Dendritic cell treated with granulocyte-macrophage colony-stimulating factor and Interleukin-4, amounts not matched to agents 40 ng/mL and 50 ng/mL, for 4 days (primary cell): Measurements from ENCODE around the gene THAP7.

Source experiments
- H3K27ac Mint-ChIP-seq: one replicate; pipeline ENCODE4 v1.8.0; 2022; ENCODE audit warnings: mild to moderate bottlenecking, mixed read lengths
- H3K27me3 Mint-ChIP-seq: one replicate; pipeline ENCODE4 v1.8.0; 2022; ENCODE audit warnings: mild to moderate bottlenecking, mixed read lengths
- H3K36me3 Mint-ChIP-seq: one replicate; pipeline ENCODE4 v1.8.0; 2022; ENCODE audit warnings: low read depth, mixed read lengths
- H3K4me1 Mint-ChIP-seq: one replicate; pipeline ENCODE4 v1.8.0; 2022; ENCODE audit warnings: low read depth, mixed read lengths
- H3K4me3 Mint-ChIP-seq: one replicate; pipeline ENCODE4 v1.8.0; 2022; ENCODE audit warnings: mild to moderate bottlenecking, moderate library complexity, mixed read lengths
- H3K9me3 Mint-ChIP-seq: one replicate; pipeline ENCODE4 v1.8.0; 2022; ENCODE audit warnings: mixed read lengths
- intact Hi-C: fragments of 100-400 bp; cut with micrococcal nuclease; formaldehyde crosslinking; loops from one replicate; pipeline ENCODE4 v1.15.0; 2022

THAP7 gene

DNA sequence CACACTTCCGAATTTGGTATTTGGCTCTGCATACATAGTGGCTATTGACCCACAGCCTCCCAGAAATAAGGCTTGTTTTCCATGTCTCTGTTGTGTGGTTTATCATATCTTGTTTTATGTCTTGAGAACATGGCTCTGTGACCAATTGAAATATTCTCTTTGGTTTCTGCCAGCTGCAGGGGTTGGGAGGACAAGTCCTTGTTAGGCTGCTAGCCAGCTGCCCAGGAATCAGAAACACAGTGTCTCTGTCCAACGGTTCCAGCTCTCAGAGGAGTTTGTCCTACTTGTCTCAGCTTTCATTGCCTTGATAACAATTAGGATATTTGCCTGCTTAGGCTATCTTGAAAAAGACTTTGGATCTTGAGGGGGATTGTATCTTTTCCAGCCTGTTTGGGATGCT lies 36.5 kb upstream of the THAP7 start:
- no peaks in the 10 kb centered on the region for H3K9me3 Mint-ChIP-seq
- intact Hi-C loops = no loop called here
- H3K4me1 Mint-ChIP-seq = peaks cover 24% of the 10 kb centered on the region
- H3K27me3 Mint-ChIP-seq = peaks cover 14% of the 10 kb centered on the region
- peak overlapping the region; percentile 53 for H3K27ac Mint-ChIP-seq
- H3K4me3 Mint-ChIP-seq = no peak overlapping the region
- no peaks in the 10 kb centered on the region for H3K36me3 Mint-ChIP-seq

GRCh38 chr22:21034989-21035388 lies 33.1 kb upstream of the THAP7 start:
- H3K9me3 Mint-ChIP-seq = no peaks in the 10 kb centered on the region

DNA sequence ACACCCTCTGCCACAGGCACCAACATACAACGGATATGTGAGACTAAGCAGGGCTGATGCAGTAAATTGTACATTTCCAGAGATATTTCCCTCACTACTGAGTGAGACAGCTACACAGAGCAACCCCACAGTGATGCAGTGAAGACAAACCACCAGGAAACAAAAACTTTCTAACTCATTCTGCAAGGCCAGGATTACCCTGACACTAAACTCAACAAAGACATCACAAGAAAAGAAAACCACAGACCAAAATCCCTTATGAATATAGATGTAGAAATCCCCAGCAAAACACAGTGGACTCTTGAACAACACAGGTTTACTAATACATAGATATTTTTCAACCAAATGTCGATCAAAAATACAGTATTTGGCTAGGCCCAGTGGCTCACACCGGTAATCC lies 32.0 kb upstream of the THAP7 start:
- Mint-ChIP-seq H3K27ac (no peak overlapping the region), H3K27me3 (peaks cover 40% of the 10 kb centered on the region), H3K36me3 (no peaks in the 10 kb centered on the region), H3K9me3 (no peaks in the 10 kb centered on the region), H3K4me1 (peaks cover 14% of the 10 kb centered on the region), H3K4me3 (no peak overlapping the region)
- intact Hi-C loops = no loop called here

More at GRCh38 chr22:21034989-21035388, 33.1 kb upstream of the THAP7 start:
- H3K27ac Mint-ChIP-seq = no peak overlapping the region
- intact Hi-C loops = no loop called here
- H3K4me3 Mint-ChIP-seq = no peak overlapping the region
- H3K4me1 Mint-ChIP-seq = peaks cover 18% of the 10 kb centered on the region
- H3K27me3 Mint-ChIP-seq = peaks cover 36% of the 10 kb centered on the region
- H3K36me3 Mint-ChIP-seq = no peaks in the 10 kb centered on the region

DNA sequence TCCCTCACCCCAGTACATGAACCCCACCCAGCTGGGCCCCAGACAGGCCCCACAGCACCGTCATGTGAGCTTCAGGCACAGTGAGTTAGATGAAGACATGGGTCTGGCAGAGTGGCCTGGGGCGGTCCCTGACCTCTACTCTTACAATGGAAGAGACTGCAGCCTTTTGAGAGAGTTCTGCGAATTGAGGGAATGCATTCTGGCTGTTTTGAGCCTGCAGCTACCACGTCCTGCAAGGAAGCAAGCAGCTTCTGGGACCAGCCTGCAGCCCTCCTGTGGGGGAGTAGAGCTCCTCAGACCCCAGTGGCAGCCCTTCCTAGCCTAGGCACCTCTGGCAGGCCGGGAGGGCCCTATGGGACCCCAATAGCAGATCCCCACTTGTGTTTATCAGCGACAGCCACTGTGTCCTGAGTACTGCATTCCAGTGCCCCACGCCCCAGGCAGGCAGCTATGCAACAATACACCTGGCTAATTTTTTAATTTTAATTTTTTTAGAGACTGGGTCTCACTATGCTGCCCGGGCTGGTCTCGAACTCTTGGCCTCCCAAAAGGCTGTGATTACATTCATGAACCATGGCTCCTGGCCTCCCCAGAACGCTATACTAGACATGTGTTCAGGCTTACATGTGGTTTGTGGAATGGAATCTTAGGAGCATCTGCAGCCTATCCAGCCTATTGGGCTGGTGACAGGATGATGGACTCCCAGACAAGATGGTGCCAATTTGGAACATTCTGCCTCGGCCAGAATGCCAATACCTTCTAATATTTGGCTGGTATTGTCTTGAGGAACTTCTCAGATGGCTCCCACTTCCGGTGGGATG lies 31.2 kb upstream of the THAP7 start:
- Mint-ChIP-seq H3K27ac (no peak overlapping the region), H3K4me3 (no peak overlapping the region), H3K9me3 (no peaks in the 10 kb centered on the region), H3K4me1 (peaks cover 9% of the 10 kb centered on the region), H3K27me3 (peaks cover 40% of the 10 kb centered on the region), H3K36me3 (no peaks in the 10 kb centered on the region)
- intact Hi-C loops = no loop called here

DNA sequence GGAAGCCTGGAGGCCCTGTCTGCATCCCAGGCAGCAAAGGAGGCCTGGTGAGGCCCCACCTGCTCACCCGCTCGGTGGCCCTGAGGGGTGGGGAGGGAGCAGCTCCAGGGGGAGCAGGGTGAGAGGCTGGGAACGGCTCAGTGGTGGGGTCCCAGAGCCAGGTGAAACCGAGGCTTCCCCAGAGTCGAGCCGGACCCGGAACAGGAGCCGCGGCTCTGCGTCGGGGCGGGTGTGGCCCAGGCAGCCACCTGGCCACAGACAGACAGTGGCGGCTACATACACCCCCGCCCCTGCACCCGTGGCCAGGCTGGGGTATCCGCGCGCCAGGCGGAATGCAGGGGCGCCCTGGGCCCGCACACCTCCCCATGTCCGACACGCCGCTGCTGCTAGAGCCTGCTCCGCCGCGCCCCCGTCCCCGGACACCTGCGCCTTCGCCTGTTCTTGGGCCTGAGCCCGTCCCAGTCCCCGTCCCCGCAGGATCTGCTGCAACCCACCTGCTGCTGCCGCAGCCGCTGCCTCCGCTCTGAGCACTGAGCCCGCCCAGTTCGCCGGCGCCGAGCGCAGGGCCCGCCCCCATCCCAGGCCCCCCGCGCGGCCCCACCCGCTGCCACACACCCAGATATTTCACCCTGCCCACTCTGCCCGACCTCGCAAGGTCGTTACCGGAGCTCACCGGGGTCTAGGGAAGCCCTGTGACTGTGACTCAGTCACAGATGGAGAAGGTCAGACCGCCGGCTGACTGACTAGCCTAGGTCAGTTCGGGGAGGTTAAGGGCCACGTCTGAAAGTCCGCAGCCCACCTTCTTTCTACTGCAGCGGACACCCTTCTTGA lies 30.3 kb upstream of the THAP7 start, which contains the start of gene SLC7A4:
SLC7A4 (minus strand) TSS at position 525 of the 831 bp plus-strand sequence. CDS start 749 bp downstream, outside the sequence.
- peaks cover 40% of the 10 kb centered on the region for H3K27me3 Mint-ChIP-seq
- intact Hi-C loops = no loop called here
- no peak within 1 kb of the TSS for H3K4me3 Mint-ChIP-seq

DNA sequence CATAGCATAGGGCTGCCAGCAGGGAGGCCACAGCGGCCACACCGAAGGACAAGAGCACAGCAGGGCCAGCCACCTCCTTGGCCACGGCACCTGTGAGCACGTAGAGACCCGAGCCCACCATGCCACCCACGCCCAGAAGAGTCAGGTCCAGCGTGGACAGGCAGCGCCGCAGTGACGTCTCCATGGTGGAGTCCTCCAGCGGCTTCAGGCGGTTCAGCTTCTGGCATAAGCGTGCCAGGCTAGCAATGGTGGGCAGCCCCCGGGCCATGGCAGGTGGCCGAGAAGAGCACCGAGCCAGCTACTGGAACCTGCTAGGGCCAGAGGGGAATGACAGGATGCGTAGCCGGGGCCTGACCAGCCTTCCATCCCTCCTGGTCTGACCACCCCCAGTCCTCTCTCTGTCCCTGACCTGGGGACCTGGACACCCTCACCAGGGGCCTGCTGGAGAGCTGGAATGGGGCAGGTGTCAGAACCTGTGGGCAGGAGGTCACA lies 29.7 kb upstream of the THAP7 start:
- no peaks in the 10 kb centered on the region for H3K9me3 Mint-ChIP-seq
- no peaks in the 10 kb centered on the region for H3K36me3 Mint-ChIP-seq
- peaks cover 40% of the 10 kb centered on the region for H3K27me3 Mint-ChIP-seq

More for the DNA sequence above, 30.3 kb upstream of the THAP7 start, which contains the start of gene SLC7A4:
- no peaks in the 10 kb centered on the region for H3K9me3 Mint-ChIP-seq
- no peak within 1 kb of the TSS for H3K27ac Mint-ChIP-seq
- H3K36me3 Mint-ChIP-seq = no peaks in the 10 kb centered on the region
- H3K4me1 Mint-ChIP-seq = peaks cover under 1% of the 10 kb centered on the region

DNA sequence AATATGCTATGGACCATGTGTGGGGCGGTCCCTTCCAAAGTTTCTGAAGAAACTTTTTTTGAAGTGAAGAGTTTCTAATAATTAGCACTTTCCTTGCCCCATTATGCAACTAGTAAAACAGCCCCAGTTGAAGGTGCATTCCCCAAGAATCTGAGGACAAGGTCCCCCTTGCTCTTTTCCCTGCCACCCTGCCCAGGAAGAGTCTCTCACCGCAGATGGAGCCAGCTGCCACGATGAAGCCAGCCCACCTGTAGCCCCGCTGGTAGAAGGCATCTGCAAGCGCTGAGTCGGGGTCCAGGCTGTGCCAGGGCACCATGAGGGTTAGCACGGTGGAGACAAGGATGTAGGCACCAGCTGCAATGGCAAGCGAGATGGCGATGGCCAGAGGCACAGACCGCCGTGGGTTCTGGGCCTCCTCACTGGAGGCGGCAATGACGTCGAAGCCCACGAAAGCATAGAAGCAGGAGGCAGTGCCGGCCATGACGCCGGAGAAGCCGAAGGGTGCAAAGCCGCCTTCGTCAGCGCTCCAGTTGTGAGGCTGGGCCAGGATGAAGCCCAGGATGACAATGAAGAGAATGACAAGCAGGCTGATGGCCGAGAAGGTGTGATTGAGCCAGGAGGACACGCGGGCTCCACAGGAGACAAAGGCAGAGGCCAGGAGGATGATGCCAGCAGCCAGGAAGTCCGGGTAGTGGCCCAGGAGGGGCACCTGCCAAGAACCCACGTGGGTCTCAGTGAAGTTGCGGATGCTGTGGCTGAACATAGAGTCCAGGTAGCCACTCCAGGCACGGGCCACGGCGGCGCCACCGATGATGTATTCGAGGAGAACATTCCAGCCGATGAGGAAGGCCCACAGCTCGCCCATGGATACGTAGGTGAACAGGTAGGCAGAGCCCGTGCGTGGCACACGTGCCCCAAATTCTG lies 29.0 kb upstream of the THAP7 start:
- Mint-ChIP-seq H3K27ac (no peak overlapping the region), H3K9me3 (no peaks in the 10 kb centered on the region), H3K36me3 (no peaks in the 10 kb centered on the region), H3K4me3 (no peak overlapping the region), H3K27me3 (peaks cover 40% of the 10 kb centered on the region), H3K4me1 (no peaks in the 10 kb centered on the region)
- intact Hi-C loops = no loop called here

More for the DNA sequence above, 29.7 kb upstream of the THAP7 start:
- intact Hi-C loops = no loop called here
- H3K4me3 Mint-ChIP-seq = no peak overlapping the region
- no peak overlapping the region for H3K27ac Mint-ChIP-seq
- H3K4me1 Mint-ChIP-seq = no peaks in the 10 kb centered on the region

DNA sequence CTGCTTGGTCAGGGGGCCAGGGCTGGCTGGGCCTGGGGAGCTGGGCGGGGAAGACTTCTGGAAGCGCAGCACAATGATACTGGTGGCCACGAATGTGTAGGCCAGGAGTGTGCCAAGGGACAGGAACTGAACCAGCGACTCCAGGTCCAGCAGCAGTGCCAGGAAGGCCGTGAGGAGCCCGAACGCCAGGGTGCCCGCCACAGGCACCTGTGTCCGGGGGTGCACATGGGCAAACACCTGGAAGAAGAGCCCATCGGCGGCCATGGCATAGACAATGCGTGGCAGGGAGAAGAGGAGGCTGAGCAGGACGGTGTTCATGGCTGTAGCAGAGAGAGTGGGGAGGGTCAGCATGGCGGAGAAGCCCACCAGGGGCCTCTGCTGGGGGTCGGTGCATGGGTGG lies 28.1 kb upstream of the THAP7 start:
- H3K27ac Mint-ChIP-seq = no peak overlapping the region
- no peak overlapping the region for H3K4me3 Mint-ChIP-seq
- H3K4me1 Mint-ChIP-seq = no peaks in the 10 kb centered on the region
- no peaks in the 10 kb centered on the region for H3K9me3 Mint-ChIP-seq
- intact Hi-C loops = no loop called here
- peaks cover 41% of the 10 kb centered on the region for H3K27me3 Mint-ChIP-seq
- no peaks in the 10 kb centered on the region for H3K36me3 Mint-ChIP-seq

- Mint-ChIP-seq H3K27ac (no peak overlapping the region), H3K36me3 (no peaks in the 10 kb centered on the region), H3K27me3 (peaks cover 39% of the 10 kb centered on the region), H3K4me3 (no peak overlapping the region), H3K9me3 (no peaks in the 10 kb centered on the region), H3K4me1 (no peaks in the 10 kb centered on the region)
- intact Hi-C loops = no loop called here
Measured at GRCh38 chr22:21029486-21030025, 27.6 kb upstream of the THAP7 start.

- Mint-ChIP-seq H3K27ac (no peak overlapping the region), H3K9me3 (no peaks in the 10 kb centered on the region), H3K27me3 (peaks cover 36% of the 10 kb centered on the region), H3K4me1 (no peaks in the 10 kb centered on the region), H3K4me3 (no peak overlapping the region), H3K36me3 (no peaks in the 10 kb centered on the region)
- intact Hi-C loops = no loop called here
Measured at GRCh38 chr22:21028277-21029251, 26.6 kb upstream of the THAP7 start.

GRCh38 chr22:21026783-21027692 lies 25.1 kb upstream of the THAP7 start:
- Mint-ChIP-seq H3K27ac (no peak overlapping the region), H3K4me3 (no peak overlapping the region)
- intact Hi-C loops = no loop called here

More at GRCh38 chr22:21026783-21027692, 25.1 kb upstream of the THAP7 start:
- Mint-ChIP-seq H3K4me1 (no peaks in the 10 kb centered on the region), H3K9me3 (no peaks in the 10 kb centered on the region), H3K36me3 (no peaks in the 10 kb centered on the region), H3K27me3 (peaks cover 25% of the 10 kb centered on the region)
